HG03460 (cell line): ENCODE measurements around the gene HBS1L.

Source experiments
- ATAC-seq: cut with Tn5 transposase; IDR thresholded peaks from one replicate; pipeline ENCODE4 v1.9.1; 2021; ENCODE audit not compliant: unreplicated experiment

Gene HBS1L

DNA sequence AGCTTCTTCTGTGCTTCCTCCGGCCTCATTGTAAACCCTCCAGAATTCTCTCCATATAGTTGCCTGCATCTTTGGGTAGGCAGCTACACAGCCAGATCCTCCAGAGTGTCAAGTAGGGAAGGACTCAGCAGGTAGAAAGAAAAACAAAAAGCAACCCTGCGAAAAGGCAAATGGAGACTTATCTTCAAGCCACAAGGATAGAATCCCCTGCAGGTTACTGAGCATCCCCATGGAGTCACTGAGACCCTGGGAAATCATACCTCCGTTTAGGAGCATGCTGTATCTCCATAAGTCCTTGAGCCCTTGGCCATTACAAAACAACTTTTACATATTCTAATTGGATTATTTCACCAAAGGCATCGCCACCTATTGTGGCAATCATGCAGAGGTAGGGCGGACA is 133.3 kb downstream of the HBS1L start:
- no peak for ATAC-seq

DNA sequence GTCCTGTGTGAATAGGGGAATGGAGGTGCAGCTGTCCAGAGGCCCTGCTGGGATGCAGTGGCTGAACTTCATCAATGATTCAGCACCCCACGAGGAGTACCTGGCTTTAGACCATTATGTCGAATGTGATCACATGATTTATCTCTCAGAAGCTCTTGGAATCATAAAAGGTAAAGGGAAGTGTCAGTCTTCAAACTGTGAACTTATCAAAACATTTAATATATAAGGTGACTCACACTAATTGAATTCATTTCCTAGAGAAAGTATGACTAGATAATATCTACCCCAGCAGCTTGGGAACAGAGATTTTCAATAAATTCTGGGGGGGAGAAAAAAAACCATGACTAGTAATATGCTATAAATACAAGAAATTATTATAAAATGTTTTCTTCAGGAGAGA is 134.2 kb downstream of the HBS1L start:
- ATAC-seq, result no peak

GRCh38 chr6:134918418-134918961 is 136.1 kb downstream of the HBS1L start:
- ATAC-seq, result no peak

- ATAC-seq, result no peak
These were observed 143.1 kb downstream of the HBS1L start for GRCh38 chr6:134911547-134911946.

- no peak for ATAC-seq
These were observed 144.1 kb downstream of the HBS1L start for GRCh38 chr6:134910593-134910935.
